ENCODE results near the gene DNAJC17.

- TF ChIP-seq CTCF (conservative IDR thresholded peaks at IDR 0.05; ENCODE audit: low read depth, low read length) (no peak), EZH2 (IDR thresholded peaks at IDR 0.05; ENCODE audit: low read length, unreplicated experiment) (no peak), EZH2phosphoT487 (IDR thresholded peaks at IDR 0.05; ENCODE audit: borderline replicate concordance, low read length) (no peak)
Observed at GRCh38 chr15:40787991-40788390, 19.3 kb downstream of the DNAJC17 start.

Data from PC-3 (cell line).